ENCODE results near the gene ZNF280D.

ZNF280D gene

GRCh38 chr15:56608993-56609392 is 124.3 kb downstream of the ZNF280D start:
- H3K9me3 ChIP-seq = no peaks in the 10 kb centered on the region
- TF ChIP-seq CTCF (IDR thresholded peaks at IDR 0.05; ENCODE audit: low read depth, low read length) = no peak
- DNase-seq = no peak

DNA sequence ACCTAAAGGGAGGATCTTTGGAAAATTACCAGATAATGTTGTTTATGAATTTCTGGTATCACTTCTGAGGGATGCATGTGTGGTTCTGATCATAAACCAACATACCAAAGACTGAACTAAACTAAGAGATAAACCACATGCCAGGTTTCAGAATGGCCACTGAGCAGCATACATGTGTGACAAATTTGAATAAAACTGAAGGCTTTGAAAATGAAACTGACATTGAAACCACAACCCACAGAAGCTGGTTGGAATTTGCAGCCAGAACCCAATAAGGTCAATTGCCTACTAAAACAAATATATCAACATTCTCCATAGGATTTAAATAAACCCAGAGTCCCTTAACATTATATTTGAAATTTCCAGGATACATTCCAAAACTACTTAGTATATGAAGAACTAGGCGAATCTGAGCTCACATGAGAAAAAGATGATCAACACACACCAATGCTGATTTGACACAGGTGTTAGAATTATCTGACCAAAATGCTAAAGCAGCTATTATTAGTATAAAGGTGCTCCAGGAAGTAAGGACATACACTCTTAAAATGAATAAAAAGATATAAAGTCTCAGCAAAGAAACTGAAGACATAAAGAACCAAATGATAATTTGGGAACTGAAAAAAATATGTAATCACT is 125.0 kb downstream of the ZNF280D start:
- TF ChIP-seq CTCF (IDR thresholded peaks at IDR 0.05; ENCODE audit: low read depth, low read length) = no peak
- H3K27me3 ChIP-seq = peaks cover 9% of the 10 kb centered on the region
- no peaks in the 10 kb centered on the region for H3K4me1 ChIP-seq
- H3K9me3 ChIP-seq = no peaks in the 10 kb centered on the region
- no peak overlapping the region for H3K4me3 ChIP-seq (ENCODE audit: low read depth, low read length)
- no peaks in the 10 kb centered on the region for H3K36me3 ChIP-seq
- DNase-seq = no peak

More at GRCh38 chr15:56608993-56609392, 124.3 kb downstream of the ZNF280D start:
- Histone ChIP-seq H3K36me3 (no peaks in the 10 kb centered on the region), H3K4me1 (no peaks in the 10 kb centered on the region), H3K27me3 (peaks cover 9% of the 10 kb centered on the region), H3K4me3 (ENCODE audit: low read depth, low read length) (no peak overlapping the region)

DNA sequence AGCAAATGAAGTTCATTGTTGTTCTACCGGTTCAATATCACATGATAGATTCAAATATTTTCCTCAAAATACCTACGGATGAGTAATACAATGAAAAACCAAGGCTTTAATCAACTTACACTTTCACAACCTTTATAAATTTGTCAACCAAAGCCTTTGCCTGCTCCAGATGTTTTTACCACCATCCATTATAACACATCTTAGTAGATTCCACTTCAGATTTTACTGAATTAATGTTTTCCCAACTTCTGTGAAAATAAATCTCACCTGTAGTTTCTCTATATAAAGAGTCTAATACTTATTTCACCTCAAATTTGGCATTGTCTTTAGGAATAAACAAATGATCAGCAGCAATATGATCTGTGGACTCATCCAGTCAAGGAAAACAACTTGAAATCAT is 131.1 kb downstream of the ZNF280D start:
- Histone ChIP-seq H3K4me1 (no peaks in the 10 kb centered on the region), H3K27me3 (peaks cover 3% of the 10 kb centered on the region), H3K4me3 (ENCODE audit: low read depth, low read length) (no peak overlapping the region), H3K9me3 (no peaks in the 10 kb centered on the region), H3K36me3 (no peaks in the 10 kb centered on the region)
- no peak for TF ChIP-seq CTCF (IDR thresholded peaks at IDR 0.05; ENCODE audit: low read depth, low read length)
- no peak for DNase-seq

DNA sequence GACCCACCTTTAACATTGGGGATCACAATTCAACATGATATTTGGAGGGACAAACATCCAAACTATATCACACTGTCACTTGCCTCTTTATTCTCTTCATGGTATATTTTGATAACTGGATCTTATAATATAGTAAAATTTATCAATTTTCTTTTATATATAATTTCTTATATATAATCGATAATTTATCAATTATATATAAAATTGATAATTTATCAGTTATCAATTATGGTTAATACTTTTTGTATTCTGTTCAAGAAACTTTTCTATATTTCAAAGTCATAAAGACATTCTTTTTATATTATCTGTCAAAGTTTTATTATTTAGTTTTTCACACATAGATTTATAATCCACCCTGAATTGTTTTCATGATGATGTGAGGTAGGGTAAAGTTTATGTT is 132.9 kb downstream of the ZNF280D start:
- peaks cover 7% of the 10 kb centered on the region for H3K27me3 ChIP-seq
- no peak overlapping the region for H3K4me3 ChIP-seq (ENCODE audit: low read depth, low read length)
- DNase-seq = no peak
- no peaks in the 10 kb centered on the region for H3K36me3 ChIP-seq
- H3K4me1 ChIP-seq = no peaks in the 10 kb centered on the region
- no peak for TF ChIP-seq CTCF (IDR thresholded peaks at IDR 0.05; ENCODE audit: low read depth, low read length)
- no peaks in the 10 kb centered on the region for H3K9me3 ChIP-seq

DNA sequence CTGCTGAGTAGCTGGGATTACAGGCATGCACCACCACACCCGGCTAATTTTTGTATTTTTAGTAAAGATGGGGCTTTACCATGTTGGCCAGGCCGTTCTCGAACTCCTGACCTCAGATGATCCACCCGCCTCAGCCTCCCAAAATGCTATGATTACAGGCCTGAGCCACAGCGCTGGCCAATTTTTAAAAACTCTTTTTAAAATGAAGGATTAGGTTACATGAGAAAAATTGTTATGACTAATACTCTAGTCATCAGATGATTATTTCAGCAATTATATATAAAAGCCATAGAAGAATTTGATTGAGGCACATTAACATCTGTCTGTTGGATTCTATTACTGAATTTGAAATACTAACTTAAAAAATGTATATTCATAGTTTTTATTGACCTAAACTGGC is 134.3 kb downstream of the ZNF280D start:
- DNase-seq = no peak
- no peak for TF ChIP-seq CTCF (IDR thresholded peaks at IDR 0.05; ENCODE audit: low read depth, low read length)
- Histone ChIP-seq H3K36me3 (no peaks in the 10 kb centered on the region), H3K4me3 (ENCODE audit: low read depth, low read length) (no peak overlapping the region), H3K9me3 (no peaks in the 10 kb centered on the region), H3K4me1 (no peaks in the 10 kb centered on the region), H3K27me3 (peaks cover 9% of the 10 kb centered on the region)

- H3K27me3 ChIP-seq = no peaks in the 10 kb centered on the region; the same call in 1 of the 2 replicates
- H3K36me3 ChIP-seq = no peaks in the 10 kb centered on the region
- H3K9me3 ChIP-seq = no peaks in the 10 kb centered on the region
- no peak for DNase-seq
- no peaks in the 10 kb centered on the region for H3K4me1 ChIP-seq
- TF ChIP-seq CTCF (IDR thresholded peaks at IDR 0.05; ENCODE audit: low read depth, low read length) = no peak
- H3K4me3 ChIP-seq (ENCODE audit: low read depth, low read length) = no peak overlapping the region
Measured at GRCh38 chr15:56587686-56588085, 145.6 kb downstream of the ZNF280D start.

Measured in BE2C (cell line).